ENCODE data around the gene SEPTIN10.

Gene SEPTIN10

DNA sequence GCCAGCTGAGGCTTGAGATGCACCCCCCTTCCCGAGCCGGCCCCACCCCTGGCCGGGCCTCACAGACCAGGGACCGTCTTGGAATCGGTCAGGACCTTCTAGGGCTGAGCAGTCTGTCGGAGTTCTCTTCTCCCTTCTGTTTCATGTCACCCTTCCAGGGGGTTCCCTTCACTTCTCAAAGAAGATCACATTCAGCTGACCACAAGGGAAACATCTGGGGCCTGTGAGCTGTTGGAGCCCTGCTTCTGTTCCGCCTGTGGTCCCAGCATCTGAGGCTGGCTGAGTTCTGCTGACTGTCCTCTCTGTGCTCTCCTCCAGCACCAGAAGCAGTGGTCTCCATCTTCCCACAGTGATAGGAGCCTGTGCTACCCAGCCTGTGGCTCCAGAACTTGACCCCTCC lies 106.5 kb downstream of the SEPTIN10 start:
- ATAC-seq (ENCODE audit: low read depth) (no peak), DNase-seq (ENCODE audit: low spot score) (no peak)
- no peaks in the 10 kb centered on the region for H3K27me3 ChIP-seq (ENCODE audit: insufficient read depth, poor library complexity, severe bottlenecking)
- H3K4me3 ChIP-seq (ENCODE audit: severe bottlenecking): no peak overlapping the region
- H3K27ac ChIP-seq (ENCODE audit: poor library complexity, severe bottlenecking): no peak overlapping the region
- no peaks in the 10 kb centered on the region for H3K36me3 ChIP-seq (ENCODE audit: low read depth)
- TF ChIP-seq, protein P1, sequence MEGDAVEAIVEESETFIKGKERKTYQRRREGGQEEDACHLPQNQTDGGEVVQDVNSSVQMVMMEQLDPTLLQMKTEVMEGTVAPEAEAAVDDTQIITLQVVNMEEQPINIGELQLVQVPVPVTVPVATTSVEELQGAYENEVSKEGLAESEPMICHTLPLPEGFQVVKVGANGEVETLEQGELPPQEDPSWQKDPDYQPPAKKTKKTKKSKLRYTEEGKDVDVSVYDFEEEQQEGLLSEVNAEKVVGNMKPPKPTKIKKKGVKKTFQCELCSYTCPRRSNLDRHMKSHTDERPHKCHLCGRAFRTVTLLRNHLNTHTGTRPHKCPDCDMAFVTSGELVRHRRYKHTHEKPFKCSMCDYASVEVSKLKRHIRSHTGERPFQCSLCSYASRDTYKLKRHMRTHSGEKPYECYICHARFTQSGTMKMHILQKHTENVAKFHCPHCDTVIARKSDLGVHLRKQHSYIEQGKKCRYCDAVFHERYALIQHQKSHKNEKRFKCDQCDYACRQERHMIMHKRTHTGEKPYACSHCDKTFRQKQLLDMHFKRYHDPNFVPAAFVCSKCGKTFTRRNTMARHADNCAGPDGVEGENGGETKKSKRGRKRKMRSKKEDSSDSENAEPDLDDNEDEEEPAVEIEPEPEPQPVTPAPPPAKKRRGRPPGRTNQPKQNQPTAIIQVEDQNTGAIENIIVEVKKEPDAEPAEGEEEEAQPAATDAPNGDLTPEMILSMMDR (IDR thresholded peaks at IDR 0.05; ENCODE audit: poor library complexity, severe bottlenecking): no peak
- H3K9me3 ChIP-seq (ENCODE audit: severe bottlenecking): no peaks in the 10 kb centered on the region
- no peaks in the 10 kb centered on the region for H3K4me1 ChIP-seq (ENCODE audit: insufficient read depth, poor library complexity, severe bottlenecking)

DNA sequence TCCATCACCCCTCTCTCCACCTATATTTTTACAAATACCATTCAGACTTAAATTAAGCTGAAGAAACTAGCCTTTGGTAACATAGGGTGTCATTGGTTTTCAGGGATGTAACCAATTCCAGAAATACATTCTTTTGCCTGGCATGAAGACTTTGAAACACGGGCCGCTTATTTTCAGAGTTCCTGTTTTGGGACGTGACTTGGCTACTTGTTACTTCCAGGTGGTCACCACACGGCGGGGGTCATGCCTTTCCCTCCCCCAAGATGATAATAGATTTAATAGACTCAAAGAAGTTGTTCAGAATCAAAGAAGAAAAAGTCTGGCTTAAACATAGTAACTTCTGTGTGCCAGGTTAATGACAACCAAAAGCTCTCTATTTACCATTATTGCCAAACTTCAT lies 110.6 kb downstream of the SEPTIN10 start:
- Histone ChIP-seq H3K4me3 (ENCODE audit: severe bottlenecking) (no peak overlapping the region), H3K4me1 (ENCODE audit: insufficient read depth, poor library complexity, severe bottlenecking) (no peaks in the 10 kb centered on the region), H3K36me3 (ENCODE audit: low read depth) (no peaks in the 10 kb centered on the region), H3K27ac (ENCODE audit: poor library complexity, severe bottlenecking) (no peak overlapping the region), H3K27me3 (ENCODE audit: insufficient read depth, poor library complexity, severe bottlenecking) (no peaks in the 10 kb centered on the region), H3K9me3 (ENCODE audit: severe bottlenecking) (no peaks in the 10 kb centered on the region)
- ATAC-seq (ENCODE audit: low read depth) (no peak), DNase-seq (ENCODE audit: low spot score) (no peak)
- TF ChIP-seq, protein P1 (IDR thresholded peaks at IDR 0.05; ENCODE audit: poor library complexity, severe bottlenecking): no peak

DNA sequence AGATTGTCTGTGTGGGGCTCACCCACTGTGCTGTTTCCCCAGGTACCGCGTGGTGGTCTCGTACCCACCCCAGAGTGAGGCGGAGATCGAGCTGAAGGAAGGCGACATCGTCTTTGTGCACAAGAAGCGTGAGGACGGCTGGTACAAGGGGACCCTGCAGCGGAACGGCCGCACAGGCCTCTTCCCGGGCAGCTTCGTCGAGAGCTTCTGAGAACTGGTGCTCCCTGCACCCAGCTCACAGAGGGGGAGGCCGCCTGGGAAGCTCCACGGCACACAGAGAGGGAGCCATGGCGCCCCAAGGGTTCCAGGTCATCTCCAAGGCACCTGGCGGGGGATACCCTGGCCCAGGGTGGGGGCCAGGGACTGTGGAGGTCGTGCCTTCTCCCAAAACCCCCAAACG lies 112.3 kb downstream of the SEPTIN10 start:
- DNase-seq (ENCODE audit: low spot score): no peak
- Histone ChIP-seq H3K27ac (ENCODE audit: poor library complexity, severe bottlenecking) (no peak overlapping the region), H3K36me3 (ENCODE audit: low read depth) (no peaks in the 10 kb centered on the region), H3K27me3 (ENCODE audit: insufficient read depth, poor library complexity, severe bottlenecking) (no peaks in the 10 kb centered on the region), H3K4me1 (ENCODE audit: insufficient read depth, poor library complexity, severe bottlenecking) (no peaks in the 10 kb centered on the region), H3K4me3 (ENCODE audit: severe bottlenecking) (no peak overlapping the region), H3K9me3 (ENCODE audit: severe bottlenecking) (no peaks in the 10 kb centered on the region)
- ATAC-seq (ENCODE audit: low read depth): no peak
- TF ChIP-seq, protein P1 (IDR thresholded peaks at IDR 0.05; ENCODE audit: poor library complexity, severe bottlenecking): no peak

DNA sequence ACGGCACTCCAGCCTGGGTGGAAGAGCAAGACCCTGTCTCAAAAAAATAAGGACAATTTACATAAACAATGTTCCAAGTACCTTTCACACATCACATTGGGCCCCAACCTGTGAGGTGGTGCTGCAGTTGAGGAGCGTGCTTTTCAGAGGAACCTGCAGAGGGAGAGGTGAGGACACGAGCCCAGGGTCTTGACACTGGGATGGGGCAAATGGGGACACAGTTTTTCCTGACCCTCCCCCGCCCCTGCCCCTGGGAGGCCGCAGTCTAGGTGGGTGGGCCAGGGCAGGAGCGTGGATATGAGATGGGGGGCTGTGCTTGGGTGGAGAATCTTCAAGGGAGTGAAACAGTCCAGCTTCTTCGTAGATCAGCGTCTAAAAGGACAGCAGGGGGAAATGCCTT lies 112.9 kb downstream of the SEPTIN10 start:
- Histone ChIP-seq H3K36me3 (ENCODE audit: low read depth) (no peaks in the 10 kb centered on the region), H3K4me1 (ENCODE audit: insufficient read depth, poor library complexity, severe bottlenecking) (no peaks in the 10 kb centered on the region), H3K27me3 (ENCODE audit: insufficient read depth, poor library complexity, severe bottlenecking) (no peaks in the 10 kb centered on the region), H3K27ac (ENCODE audit: poor library complexity, severe bottlenecking) (no peak overlapping the region), H3K9me3 (ENCODE audit: severe bottlenecking) (no peaks in the 10 kb centered on the region), H3K4me3 (ENCODE audit: severe bottlenecking) (no peak overlapping the region)
- TF ChIP-seq, protein P1 (IDR thresholded peaks at IDR 0.05; ENCODE audit: poor library complexity, severe bottlenecking): no peak
- DNase-seq (ENCODE audit: low spot score) (no peak), ATAC-seq (ENCODE audit: low read depth) (no peak)

DNA sequence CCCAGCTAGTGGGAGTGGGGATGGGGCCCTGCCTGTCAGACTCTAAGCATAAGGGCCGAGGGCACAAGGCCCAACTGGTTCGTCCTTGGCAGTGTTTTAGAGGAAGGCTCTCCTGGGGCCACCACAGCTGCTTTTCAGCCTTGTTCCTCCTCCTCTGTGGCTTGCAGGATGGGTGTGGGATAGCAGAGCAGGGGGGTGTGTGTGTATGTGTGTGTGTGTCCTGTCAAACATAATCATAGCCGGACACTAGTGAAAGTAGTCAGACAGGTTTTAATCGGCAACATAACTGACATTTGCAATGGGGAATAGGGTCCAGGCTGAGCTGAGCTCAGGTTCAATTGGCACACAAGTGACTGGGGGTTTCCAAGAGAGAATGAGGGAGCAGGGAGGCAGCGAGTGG lies 114.2 kb downstream of the SEPTIN10 start:
- no peaks in the 10 kb centered on the region for H3K9me3 ChIP-seq (ENCODE audit: severe bottlenecking)
- H3K4me1 ChIP-seq (ENCODE audit: insufficient read depth, poor library complexity, severe bottlenecking): no peaks in the 10 kb centered on the region
- ATAC-seq (ENCODE audit: low read depth): no peak
- H3K27me3 ChIP-seq (ENCODE audit: insufficient read depth, poor library complexity, severe bottlenecking): no peaks in the 10 kb centered on the region
- no peak for DNase-seq (ENCODE audit: low spot score)
- H3K36me3 ChIP-seq (ENCODE audit: low read depth): no peaks in the 10 kb centered on the region
- no peak overlapping the region for H3K4me3 ChIP-seq (ENCODE audit: severe bottlenecking)
- H3K27ac ChIP-seq (ENCODE audit: poor library complexity, severe bottlenecking): no peak overlapping the region
- TF ChIP-seq, protein P1 (IDR thresholded peaks at IDR 0.05; ENCODE audit: poor library complexity, severe bottlenecking): no peak

All from RWPE2 (cell line).